GM18499 (cell line): ENCODE results near the gene HCRTR1.

ENCODE experiments used
- ATAC-seq: cut with Tn5 transposase; IDR thresholded peaks from one replicate; pipeline ENCODE4 v1.9.1; 2021; ENCODE audit warnings: moderate number of reproducible peaks; ENCODE audit not compliant: insufficient read depth, unreplicated experiment

Gene HCRTR1

DNA sequence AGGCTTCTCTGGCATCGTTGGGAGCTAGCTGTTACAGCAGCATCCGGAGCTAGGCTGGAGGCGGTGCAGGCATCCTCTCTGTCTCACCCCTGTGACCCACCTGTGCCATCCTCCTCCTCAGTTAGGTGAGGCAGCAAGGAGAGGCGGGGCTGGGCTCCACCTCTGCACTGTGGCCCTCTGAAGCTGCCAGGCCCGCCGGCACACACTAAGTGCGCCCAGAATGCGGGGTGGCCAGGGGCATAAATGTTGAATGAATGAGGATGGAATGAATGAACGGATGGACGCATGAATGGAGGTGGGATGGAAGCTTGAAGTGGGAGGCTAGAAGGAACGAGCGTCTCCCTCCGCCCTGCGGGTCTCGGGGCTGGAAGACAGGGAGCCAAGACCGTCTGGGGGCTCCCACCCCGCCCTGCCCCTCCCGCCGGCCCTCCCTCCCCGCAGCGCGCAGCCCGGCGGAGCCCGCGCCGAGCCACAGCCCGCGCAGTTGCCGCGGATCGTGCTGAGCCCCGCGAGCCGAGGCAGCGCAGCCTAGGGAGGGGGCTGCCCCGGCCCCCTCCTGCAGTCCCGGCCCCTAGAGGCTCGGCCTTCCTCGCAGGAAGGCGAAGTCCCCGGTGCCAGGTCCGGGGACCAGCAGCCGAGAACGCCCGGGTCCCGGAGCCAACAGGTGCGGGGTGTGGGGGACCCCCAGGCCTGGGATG lies at the start of gene HCRTR1:
HCRTR1 (plus strand) TSS at position 472 of the 698 bp plus-strand sequence. CDS start 1,504 bp downstream, outside the sequence.
- no peak for ATAC-seq

DNA sequence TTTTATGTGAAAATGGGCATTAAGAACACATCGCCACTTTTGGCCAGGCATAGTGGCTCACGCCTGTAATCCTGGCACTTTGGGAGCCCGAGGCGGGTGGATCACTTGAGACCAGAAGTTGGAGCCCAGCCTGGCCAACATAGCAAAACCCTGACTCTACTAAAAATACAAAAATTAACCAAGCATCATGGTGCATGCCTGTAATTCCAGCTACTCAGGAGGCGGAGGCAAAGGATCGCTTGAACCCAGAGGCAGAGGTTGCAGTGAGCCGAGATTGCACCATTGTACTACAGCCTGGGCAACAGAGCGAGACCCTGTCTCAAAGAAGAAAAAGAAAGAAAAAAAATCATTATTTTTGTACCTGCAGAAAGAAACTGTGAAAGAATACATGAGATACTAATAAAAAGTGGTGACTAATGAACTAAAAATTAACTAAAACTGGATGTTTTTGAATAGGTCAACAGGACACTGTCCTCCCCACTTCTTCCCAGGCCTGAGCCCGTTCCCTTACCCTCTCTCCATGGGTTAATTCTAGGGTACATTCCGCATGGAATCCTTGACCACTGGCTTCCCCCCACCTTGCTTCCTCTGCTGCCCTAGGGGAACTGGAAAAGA lies 49.4 kb upstream of the HCRTR1 start:
- no peak for ATAC-seq

DNA sequence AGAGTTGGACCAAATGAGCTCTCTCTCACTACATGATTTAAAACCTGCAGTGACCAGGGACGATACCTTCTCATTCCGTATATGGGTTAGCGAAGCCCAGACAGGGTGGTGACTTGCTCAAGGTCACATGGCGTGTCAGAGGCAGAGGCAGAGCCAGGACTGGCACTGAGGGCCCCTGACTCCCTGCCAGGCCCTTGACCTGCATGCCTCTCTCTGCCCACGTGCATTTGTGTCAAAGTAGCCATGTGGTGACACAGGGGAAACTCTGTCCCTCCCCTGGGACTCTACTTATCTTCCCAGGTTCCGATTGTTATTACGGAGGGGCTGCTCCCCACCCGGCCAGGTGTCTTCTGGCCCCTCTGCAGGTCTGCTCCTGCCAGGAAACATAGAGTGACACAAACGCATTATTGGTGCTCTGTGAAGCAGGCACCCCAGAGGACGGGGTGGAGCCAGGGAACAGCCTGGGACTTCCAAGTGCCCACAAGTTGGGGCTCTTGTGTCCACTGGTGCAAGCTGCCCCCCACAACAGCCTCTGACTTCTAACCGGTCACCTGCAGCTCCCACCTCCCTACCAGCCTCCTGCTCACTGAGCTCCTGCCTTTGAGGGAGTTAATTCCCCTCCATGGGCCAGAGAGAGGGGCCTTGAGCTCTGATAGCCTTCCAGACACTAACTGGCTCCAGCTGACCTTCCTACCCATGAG lies 48.4 kb upstream of the HCRTR1 start:
- ATAC-seq, result no peak

DNA sequence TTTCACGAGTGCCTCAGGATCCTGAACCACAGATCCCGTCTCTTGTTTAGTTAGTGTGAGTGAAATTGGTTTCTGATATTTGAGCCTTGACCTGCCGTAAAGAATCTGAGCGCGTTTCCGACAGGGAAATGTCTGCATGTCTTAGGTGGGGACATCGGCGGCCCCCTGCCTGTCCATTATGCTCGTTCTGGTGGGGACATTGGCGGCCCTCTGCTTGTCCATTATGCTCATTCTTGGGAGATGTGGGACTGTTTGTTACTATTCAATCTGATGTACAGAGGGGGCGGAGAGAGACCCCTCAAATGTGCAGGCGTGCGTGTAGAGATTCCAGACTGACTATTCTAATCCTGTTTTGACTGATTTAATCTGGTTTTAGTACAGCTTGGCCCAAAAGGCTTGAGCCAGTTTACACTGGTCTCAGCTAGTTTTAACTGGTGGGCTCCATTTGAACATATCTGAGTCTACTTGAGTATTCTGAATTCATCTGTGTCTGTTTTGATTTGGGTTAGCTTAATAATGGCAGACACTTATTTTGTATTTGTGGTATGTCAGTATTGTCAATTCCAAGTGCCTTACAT lies 47.8 kb upstream of the HCRTR1 start:
- no peak for ATAC-seq

DNA sequence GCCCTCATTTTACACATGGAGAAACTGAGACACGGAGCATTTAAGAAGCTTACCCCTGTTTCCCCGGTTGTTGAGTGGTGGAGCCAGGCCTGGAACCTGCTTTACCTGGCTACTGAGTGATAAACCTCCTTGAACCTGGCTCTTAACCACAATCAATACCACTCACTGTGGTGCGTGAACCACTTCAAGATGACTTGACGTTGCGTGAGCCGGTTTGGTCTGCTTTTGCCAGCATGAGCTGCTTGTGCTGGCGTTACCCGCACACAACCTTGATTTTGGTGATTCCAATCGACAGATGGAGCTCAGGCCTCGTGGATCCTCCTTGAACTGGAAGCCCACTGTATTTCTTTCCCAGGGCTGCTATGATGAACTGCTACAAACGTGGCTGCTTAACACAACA lies 47.3 kb upstream of the HCRTR1 start:
- ATAC-seq, result no peak

DNA sequence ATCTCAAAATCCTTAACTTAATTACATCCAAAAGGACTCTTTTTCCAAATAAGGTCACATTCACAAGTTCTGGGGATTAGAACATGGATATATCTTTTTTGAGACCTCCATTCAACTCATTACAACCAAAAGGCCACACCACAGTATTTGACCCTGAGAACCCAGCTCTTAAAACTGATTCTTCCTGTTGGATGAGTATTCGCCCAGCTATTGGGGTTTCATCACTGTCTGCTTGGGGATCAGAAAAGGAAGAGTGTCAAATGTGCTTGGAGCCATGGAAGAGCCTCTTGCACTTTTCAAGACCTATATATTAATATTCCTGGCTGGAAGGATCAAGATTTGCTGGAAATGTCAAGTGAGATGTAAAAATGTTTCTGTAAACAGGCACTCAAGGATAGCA lies 46.6 kb upstream of the HCRTR1 start:
- no peak for ATAC-seq

DNA sequence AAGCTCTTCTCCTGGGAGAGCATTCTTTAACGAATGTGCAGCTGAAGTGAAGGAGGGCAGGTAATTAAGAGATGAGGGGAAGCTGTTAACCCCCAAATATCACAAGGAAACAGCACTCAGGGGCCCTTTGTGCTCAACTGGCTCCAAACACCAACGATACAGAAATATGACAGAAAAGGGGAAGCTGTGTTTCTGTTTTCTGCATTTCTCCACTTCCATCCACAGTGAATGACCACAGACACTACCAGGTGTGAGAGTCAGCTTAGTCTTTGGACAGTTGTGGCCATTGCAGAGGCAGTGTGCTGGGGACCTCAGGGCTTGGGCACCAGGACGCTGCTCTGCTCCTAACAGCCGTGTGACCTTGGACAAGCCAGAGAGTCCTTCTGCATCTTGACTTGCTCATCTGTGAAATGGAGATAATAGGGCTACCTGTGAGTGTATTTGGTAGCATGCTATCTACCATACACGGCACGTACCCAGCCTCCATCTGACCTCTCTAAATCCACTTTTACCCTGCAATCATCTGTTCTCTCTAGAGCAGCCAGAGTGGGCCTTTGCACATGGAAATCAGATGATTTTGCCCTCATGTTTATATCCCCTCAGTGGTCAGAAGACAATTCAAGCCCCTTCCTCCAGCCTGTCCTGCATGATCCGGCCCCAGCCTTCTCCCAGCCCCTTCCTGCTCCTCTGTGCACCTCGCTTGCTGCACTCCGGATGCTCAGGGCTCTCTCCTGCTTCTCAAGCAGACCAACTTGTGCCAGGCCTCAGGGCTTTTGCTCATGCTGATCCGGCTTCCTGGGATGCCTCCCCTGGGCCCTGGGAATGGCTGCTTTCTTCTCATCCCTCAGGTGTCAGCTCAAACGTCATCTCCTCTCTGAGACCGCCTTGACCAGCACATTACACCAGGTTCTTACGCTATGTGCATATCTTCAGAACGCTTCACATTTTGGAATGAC lies 45.9 kb upstream of the HCRTR1 start:
- no peak for ATAC-seq

DNA sequence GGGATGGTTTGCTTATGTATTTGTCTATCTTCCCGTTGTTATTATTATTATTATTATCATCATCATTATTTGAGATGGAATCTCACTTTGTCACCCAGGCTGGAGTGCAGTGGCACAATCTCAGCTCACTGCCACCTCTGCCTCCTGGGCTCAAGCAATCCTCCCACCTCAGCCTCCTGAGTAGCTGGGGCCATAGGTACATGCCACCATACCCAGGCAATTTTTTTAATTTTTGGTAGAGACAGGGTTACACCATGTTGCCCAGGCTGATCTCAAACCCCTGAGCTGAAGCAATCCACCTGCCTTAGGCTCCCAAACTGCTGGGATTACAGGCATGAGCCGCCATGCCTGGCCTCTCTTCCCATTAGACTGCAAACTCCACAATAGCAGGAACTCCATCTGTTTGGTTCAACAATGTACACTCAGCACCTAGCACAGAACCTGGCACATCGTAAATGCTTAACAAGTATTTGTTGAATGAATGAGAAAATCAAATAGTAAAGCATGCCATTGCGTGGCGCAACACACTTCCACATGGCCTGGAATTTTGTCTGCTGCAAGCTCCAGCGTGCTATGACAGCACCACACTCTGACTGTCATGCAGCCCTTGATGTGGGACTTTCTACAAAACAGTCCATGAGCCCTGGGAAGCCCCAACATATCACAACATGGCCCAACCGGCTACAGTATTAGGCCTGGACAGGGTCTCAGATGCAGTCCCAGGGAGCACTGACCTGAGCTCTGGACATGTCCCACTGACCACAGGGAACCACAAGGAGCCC lies 45.0 kb upstream of the HCRTR1 start:
- no peak for ATAC-seq

DNA sequence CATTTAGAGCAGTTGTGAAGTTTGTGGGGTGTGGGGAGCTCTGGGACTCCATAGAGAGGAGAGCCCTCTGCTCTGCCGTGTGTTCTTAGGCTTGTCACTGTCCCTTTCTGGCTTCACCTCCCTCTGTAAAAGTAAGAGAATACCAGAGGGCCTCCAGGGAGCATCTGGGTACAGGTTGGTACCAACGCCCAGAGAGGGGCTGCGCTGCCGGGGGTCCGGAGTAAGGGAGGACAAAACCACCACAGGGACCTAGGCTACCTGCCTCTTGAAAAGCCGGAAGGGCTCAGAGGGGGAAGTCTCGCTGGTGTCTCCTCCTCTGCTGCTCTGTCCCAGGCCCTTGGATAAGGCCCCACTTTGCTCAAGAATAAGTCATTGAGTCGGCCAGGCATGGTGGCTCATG lies 44.2 kb upstream of the HCRTR1 start:
- ATAC-seq, result no peak

DNA sequence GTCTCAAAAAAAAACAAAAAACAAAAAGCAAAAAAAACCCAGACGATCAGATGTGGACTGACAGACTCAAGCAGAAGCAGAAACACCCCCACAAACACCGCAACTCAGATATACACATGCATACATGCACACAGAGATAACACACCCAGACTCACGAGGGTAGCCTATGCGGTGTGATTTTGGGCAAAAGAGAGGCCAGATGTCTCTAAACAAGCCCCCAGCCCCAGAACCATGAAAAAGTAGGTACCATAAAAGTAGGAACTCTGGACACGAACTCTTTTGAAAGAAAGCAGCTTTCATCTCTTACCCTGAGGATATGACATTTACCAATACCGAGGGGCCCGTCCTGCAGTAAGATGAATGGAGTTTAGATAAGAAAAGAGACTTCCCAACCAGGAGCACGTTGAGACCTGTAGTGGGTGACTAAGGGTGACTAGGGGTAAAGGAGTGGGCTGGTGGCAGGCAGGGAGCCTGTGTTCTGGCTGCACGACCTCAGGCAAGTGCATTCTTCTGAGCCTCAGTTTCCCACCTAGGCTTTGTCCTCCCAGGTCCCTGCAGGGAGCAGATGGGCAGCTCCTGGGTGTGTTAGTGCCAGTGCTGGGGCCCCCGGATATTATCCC lies 42.6 kb upstream of the HCRTR1 start:
- ATAC-seq, result no peak

DNA sequence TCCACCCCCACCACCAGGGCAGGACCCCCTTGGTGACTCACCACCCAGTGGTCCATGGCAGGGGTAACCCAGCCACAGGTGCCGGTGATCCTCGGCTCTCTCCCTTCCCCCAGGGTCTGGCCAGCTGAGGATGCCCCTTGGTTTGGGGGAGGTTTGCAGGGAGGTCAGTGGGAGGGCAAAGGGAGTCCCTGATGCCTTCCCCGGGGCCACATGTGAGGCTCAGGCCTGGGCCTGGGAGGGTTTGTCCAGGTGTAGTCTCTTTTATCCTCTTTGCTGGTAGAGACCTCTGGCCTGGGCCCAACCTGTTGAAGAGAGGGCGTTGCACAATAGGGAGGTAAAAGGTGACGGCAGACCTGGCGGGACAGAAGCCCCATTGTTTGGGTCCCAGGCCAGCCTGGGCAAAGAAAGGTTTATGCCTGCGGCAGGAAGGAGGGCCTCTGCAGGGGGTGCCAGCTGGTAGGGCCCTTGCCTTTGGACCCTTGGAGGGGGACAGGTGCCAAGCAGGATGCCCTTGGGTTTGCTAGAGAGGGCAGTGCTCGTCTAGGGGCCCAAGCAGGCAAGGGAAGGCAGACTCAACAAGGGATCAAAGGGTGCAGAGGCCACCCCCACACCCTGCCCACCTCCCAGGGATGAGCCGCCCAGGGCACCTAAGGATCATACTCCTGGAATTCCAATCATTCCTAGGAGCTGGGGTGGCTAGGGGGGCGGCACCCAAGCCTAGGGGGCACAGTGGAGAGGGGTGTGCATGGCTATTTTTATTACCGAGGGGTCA lies 41.9 kb upstream of the HCRTR1 start:
- ATAC-seq, result no peak

DNA sequence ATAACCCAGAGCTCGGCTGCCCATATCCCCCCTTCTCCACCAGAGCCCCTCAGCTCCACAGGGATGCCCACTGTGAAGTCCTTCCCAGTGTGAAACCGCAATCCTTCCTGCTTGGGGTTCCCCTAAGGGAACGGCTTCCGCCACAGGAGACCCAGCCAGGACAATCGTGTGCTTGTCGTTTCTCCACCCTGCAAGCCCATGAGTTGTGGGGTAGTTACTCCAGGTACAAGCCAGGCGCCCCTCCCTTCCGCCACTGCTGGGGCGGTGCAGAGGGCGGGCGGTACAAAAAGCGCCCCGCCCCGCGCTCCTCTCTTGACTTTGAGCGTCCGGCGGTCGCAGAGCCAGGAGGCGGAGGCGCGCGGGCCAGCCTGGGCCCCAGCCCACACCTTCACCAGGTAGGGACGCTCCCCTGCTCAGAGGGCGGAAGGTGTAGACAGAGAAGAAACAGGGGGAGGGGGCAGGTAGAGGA lies 41.3 kb upstream of the HCRTR1 start, which contains the start of gene TINAGL1:
TINAGL1 (plus strand) TSS at position 315 of the 469 bp plus-strand sequence. CDS start 634 bp downstream, outside the sequence.
- ATAC-seq, result no peak

DNA sequence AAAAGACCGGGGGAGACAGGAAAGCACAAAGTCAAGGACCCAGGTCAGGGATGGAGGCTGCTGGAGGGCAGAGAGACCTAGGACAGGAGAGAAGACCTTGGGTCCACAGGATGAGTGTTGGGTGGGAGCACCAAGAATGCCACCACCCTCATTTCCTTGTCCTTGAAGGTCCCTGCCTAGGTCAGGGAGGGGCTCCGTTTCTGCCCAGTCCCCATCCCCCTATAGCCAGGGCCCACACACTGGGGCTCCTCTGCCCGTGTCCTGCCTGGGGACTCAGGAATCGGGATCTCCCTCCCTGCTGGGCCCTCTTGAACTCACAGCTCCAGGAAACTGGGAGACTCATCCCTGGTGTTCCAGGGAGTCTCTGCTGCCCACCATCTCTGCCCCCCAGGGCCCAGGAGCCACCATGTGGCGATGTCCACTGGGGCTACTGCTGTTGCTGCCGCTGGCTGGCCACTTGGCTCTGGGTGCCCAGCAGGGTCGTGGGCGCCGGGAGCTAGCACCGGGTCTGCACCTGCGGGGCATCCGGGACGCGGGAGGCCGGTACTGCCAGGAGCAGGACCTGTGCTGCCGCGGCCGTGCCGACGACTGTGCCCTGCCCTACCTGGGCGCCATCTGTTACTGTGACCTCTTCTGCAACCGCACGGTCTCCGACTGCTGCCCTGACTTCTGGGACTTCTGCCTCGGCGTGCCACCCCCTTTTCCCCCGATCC lies 40.6 kb upstream of the HCRTR1 start:
- ATAC-seq, result no peak

DNA sequence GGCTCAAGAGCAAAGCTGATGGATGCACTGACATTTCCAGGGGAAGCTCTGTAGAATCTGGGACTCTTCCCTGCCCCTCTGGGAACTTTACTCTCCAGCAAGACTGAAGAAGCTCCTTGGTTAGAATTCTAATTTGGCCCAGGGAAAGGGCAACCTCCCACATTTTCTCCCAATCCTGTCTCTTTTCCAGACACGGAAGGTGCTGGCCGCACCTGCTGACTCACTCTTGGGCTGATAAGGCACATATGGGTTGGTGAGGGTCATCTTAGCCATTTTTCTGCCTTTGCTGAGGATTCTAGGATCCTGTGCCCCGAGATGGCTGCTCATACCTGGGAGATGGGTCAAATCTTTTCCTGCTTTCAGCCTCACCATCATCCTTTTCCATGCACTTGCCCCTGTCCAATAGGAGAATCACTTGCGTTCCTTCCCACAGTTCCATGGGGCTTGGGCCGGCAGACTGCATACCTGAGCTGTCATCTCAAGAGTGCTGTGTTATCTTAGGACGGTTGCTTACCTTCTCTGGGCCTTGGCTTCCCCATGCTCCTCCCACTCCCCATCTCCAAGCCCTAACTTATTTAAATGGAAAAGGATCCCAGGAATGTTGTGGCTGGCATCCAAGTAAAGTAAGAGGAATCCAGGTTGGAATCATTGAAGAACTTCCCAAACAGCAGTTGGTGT lies 39.8 kb upstream of the HCRTR1 start:
- no peak for ATAC-seq

DNA sequence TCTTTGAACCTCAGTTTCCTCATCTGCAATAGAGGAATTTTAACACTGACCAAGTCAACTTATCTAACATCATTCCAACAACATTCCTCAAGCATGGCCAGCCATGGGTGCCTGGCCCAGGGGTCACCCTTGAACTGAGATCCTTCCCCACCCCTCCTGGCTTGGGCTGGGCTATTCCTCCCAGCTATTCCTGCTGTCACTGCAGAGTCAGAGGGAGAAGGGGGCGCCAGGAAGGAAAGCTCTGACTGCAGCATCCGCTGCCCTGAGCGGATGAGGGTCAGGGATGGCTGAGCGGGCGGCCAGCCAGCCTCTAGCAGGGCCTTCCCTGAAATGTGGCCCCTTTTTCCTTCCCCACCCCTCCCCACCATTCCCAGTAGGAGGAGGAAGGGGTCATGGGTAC lies 38.1 kb upstream of the HCRTR1 start:
- ATAC-seq, result no peak

DNA sequence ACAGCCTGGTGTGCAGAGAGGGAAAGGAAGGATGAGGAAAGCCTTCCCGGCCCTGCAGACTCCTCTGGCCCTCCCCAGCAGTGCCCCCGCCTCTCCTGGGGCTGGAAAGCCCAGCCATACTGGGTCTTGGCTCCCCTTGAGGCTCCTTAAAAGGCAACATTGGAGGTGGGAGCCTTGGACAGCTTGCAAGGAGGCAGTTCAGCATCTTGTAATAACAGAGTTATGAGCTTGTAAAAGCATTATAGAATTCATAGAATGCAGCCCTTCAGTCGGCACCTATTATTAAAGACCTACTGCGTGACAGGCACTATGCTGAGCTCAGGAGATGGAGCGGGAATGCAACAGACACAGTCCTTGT lies 37.0 kb upstream of the HCRTR1 start:
- no peak for ATAC-seq
